Vagina (tissue), 2 donors: ENCODE measurements around the gene RANBP2.

Source experiments
- POLR2A ChIP-seq, 2 donors: fragments of 450-650 bp; IDR thresholded peaks; one replicate each; pipeline ENCODE4 v1.6.1; 2017; ENCODE audit warnings: antibody characterized with exemption in 2 of 2, mild to moderate bottlenecking in 2 of 2, moderate library complexity in 2 of 2
- POLR2AphosphoS5 ChIP-seq, 2 donors: sonication (generic); formaldehyde crosslinking; IDR thresholded peaks; one replicate each; pipeline ENCODE4 v1.9.0; 2017; ENCODE audit warnings: antibody characterized with exemption in 2 of 2, mild to moderate bottlenecking in 2 of 2, low read depth in 1 of 2; ENCODE audit not compliant: insufficient read depth in 1 of 2
- TF ChIP-seq, protein P1 (sequence below), 3 experiments: fragments of 450-650 bp in 2 of 3; fragments of 200-600 bp in 1 of 3; sonication (generic) in 1 of 3; IDR thresholded peaks; one replicate each; pipeline ENCODE4 v1.5.1; 2017 to 2019; ENCODE audit warnings: antibody characterized with exemption in 3 of 3, mild to moderate bottlenecking in 2 of 3, moderate library complexity in 2 of 3

- TF ChIP-seq POLR2A (IDR thresholded peaks at IDR 0.05) (no peak), POLR2AphosphoS5 (IDR thresholded peaks at IDR 0.05; ENCODE audit: insufficient read depth in 1 of 2, low read depth in 1 of 2) (no peak)
- TF ChIP-seq, protein P1, sequence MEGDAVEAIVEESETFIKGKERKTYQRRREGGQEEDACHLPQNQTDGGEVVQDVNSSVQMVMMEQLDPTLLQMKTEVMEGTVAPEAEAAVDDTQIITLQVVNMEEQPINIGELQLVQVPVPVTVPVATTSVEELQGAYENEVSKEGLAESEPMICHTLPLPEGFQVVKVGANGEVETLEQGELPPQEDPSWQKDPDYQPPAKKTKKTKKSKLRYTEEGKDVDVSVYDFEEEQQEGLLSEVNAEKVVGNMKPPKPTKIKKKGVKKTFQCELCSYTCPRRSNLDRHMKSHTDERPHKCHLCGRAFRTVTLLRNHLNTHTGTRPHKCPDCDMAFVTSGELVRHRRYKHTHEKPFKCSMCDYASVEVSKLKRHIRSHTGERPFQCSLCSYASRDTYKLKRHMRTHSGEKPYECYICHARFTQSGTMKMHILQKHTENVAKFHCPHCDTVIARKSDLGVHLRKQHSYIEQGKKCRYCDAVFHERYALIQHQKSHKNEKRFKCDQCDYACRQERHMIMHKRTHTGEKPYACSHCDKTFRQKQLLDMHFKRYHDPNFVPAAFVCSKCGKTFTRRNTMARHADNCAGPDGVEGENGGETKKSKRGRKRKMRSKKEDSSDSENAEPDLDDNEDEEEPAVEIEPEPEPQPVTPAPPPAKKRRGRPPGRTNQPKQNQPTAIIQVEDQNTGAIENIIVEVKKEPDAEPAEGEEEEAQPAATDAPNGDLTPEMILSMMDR (IDR thresholded peaks at IDR 0.05): no peak
These were observed 115.3 kb downstream of the RANBP2 start for GRCh38 chr2:108834620-108835019.
